Upper lobe of left lung (tissue), 6 donors: ENCODE measurements around the gene ICAM4. TPM values are rescaled to one million over a fixed set of nuclear protein-coding genes. Genes with fewer than 3 reads are reported as not detected.

Experiments used
- ATAC-seq, 2 donors: fragments of 200-7000 bp; cut with Tn5 transposase; one replicate each; pipeline ENCODE4 v1.9.1; 2022; ENCODE audit warnings: mild to moderate bottlenecking in 2 of 2, moderate library complexity in 2 of 2; ENCODE audit not compliant: low FRiP score in 2 of 2
- DNase-seq, 2 donors: peaks; one replicate each; pipeline ENCODE4 v3.0.0-alpha.2; 2019 to 2020
- H3K27ac ChIP-seq, 4 donors: fragments of 200-600 bp; sonication (generic); one replicate each; pipeline ENCODE4 v1.5.1; 2016 to 2019
- H3K27me3 ChIP-seq, 4 donors: fragments of 200-600 bp; sonication (generic); one replicate each; pipeline ENCODE4 v1.5.1; 2017 to 2019
- H3K36me3 ChIP-seq, 4 donors: fragments of 200-600 bp; sonication (generic); one replicate each; pipeline ENCODE4 v1.5.1; 2016 to 2019
- H3K4me1 ChIP-seq, 4 donors: fragments of 200-600 bp; sonication (generic); one replicate each; pipeline ENCODE4 v1.5.1; 2018 to 2019
- H3K4me3 ChIP-seq, 4 donors: fragments of 200-600 bp; sonication (generic); one replicate each; pipeline ENCODE4 v1.5.1; 2017 to 2019; ENCODE audit warnings: mild to moderate bottlenecking in 2 of 4, moderate library complexity in 1 of 4
- H3K9me3 ChIP-seq, 4 donors: fragments of 200-600 bp; sonication (generic); one replicate each; pipeline ENCODE4 v1.5.1; 2018 to 2019
- CTCF ChIP-seq, 6 experiments: fragments of 450-650 bp in 4 of 6; fragments of 200-600 bp in 2 of 6; sonication (generic) in 2 of 6; IDR thresholded peaks; one replicate each; pipeline ENCODE4 v1.5.1; 2016 to 2019; ENCODE audit warnings: antibody characterized with exemption in 6 of 6
- EP300 ChIP-seq, 4 donors: sonication (generic); formaldehyde crosslinking; IDR thresholded peaks; one replicate each; pipeline ENCODE4 v1.5.1; 2017; ENCODE audit warnings: antibody characterized with exemption in 4 of 4, control low read depth in 2 of 4
- POLR2A ChIP-seq, 4 donors: fragments of 450-650 bp; IDR thresholded peaks; one replicate each; pipeline ENCODE4 v1.5.1; 2016 to 2017; ENCODE audit warnings: antibody characterized with exemption in 4 of 4, mild to moderate bottlenecking in 2 of 4
- POLR2AphosphoS5 ChIP-seq, 2 donors: sonication (generic); formaldehyde crosslinking; IDR thresholded peaks; one replicate each; pipeline ENCODE4 v1.5.1; 2017; ENCODE audit warnings: antibody characterized with exemption in 2 of 2
- WGBS, 2 donors: methylation state at CpG; one replicate each; pipeline ENCODE4 v1.1.5; 2017 to 2018; 5-methylcytosine and 5-hydroxymethylcytosine counted together
- total RNA-seq, 6 donors: library from RNA; depleted of rRNA in 4 of 6; stranded (reverse); fragments of >200 nt in 4 of 6; gene quantifications; one replicate each; pipeline versions ENCODE4 v1.1.0 to v1.2.1, GENCODE V29; 2016 to 2021
- donor health status: DM: no; HTN: no; CAD: no; lungs with moderate emphysema.
- donor health status: DM: no; HTN: yes; CAD: no; lungs with severe emphysema.

ICAM4 gene
- total RNA-seq, 6 donors from 2014 or later, result 6.3 to 24.3 (median 12.0) TPM

DNA sequence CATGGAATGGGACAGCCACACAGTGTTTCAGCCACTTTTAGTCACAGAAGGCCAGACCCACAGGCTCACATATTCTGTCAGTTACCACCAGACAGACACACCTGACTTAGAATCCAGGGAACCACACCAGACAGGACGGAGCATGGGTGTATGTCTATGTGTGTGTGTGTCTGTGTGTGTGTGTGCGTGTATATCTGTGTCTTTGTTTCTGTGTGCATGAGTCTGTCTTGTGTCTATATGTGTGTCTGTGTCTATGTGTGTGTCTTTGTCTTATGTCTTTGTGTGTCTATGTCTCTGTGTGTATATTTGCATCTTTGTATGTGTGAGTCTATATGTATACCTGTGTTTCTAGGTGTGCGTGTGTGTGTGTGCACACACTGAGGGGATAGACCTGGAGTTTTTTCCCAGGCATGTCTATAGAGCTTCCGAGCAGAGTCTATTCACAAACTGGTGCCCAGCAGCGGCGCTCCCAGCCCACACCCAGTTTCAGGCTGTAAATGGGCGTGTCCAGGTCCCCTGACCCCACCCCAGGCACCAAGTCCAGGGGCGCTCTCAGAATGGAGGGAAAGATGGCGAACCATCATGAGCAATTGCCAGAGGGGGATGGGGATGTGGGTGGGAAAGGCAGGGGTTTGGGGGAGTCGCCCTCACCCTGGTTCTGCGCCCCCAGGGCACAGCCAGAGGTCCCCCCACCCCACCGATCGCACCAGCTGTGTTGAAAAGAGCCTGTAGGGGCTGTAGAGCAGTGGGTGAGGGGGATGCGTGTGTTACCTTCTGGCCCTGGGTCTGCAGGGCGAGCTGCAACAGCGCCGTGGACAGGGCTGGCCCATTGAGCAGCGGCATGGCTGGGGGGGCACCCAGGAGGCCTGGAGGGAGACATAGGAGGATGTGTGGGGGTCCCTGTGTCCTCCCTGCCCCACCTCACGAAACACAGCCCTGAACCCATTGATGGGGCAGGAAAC is 35.4 kb downstream of the ICAM4 start:
- no peak for TF ChIP-seq CTCF (IDR thresholded peaks at IDR 0.05)
- no peak for TF ChIP-seq POLR2AphosphoS5 (IDR thresholded peaks at IDR 0.05)
- TF ChIP-seq EP300 (IDR thresholded peaks at IDR 0.05), result no peak
- TF ChIP-seq POLR2A (IDR thresholded peaks at IDR 0.05), result no peak
- peak in 1 of 2 donors; percentile 59 for DNase-seq
- 97% methylated on average over 14 to 18 of the region's 19 CpGs for WGBS, 2 donors
- Histone ChIP-seq H3K4me3 (no peak overlapping the region), H3K27ac (no peak overlapping the region), H3K4me1 (no peaks in the 10 kb centered on the region), H3K27me3 (no peaks in the 10 kb centered on the region), H3K36me3 (peaks cover 42 to 100% (median 95%) of the 10 kb centered on the region in 4 donors), H3K9me3 (no peaks in the 10 kb centered on the region)
- peak in 1 of 2 donors; percentile 7 for ATAC-seq

DNA sequence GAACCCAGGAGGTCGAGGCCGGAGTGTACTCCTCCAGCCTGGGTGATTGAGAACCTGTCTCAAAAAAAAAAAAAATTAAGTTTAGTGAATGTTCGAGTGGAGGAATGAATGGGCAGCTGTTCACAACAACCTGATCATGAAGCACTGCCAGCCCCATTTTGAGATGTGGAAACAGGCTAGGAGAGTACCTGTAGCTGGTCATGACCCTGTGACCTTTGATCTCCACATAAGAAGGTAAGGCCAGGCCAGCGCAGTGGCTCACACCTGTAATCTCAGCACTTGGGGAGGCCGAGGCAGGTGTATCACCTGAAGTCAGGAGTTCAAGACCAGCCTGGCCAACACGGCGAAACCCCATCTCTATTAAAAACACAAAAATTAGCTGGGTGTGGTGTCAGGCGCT is 39.0 kb downstream of the ICAM4 start:
- Histone ChIP-seq H3K27ac (no peak overlapping the region), H3K27me3 (no peaks in the 10 kb centered on the region), H3K4me3 (no peak overlapping the region), H3K36me3 (peaks cover 46 to 98% (median 93%) of the 10 kb centered on the region in 4 donors), H3K9me3 (no peaks in the 10 kb centered on the region), H3K4me1 (peaks cover 0 to 4% (median 0%) of the 10 kb centered on the region in 4 donors)
- TF ChIP-seq CTCF (IDR thresholded peaks at IDR 0.05) (no peak), EP300 (IDR thresholded peaks at IDR 0.05) (no peak)
- DNase-seq, result no peak
- no peak for ATAC-seq
- WGBS, 2 donors, result 92 to 94% methylated on average over 8 of the region's 8 CpGs

DNA sequence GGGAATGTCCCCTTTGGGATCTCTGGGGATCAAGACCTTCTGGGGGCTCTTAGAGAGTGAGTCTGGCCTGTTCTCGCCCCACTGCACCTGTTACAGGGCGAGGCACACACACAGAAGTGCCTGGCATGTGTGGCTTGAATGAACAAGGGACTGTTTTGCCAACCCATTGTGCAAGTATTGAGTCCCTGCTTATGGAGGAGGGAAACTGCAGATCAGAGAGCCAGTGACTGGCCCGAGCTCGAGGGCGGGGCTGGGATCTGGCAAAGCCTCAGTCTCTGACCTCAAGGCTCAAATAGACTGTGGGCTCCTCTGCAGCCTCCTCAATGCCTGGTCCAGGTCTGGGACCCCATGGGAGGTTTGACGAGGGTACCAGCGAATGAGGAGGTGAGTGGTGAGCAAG is 41.0 kb downstream of the ICAM4 start:
- H3K27ac ChIP-seq, result no peak overlapping the region
- TF ChIP-seq POLR2AphosphoS5 (IDR thresholded peaks at IDR 0.05) (no peak), EP300 (IDR thresholded peaks at IDR 0.05) (no peak), CTCF (IDR thresholded peaks at IDR 0.05) (no peak), POLR2A (IDR thresholded peaks at IDR 0.05) (no peak)
- WGBS, 2 donors, result 91 to 96% methylated on average over 4 to 5 of the region's 7 CpGs
- peaks cover 10 to 19% (median 12%) of the 10 kb centered on the region in 4 donors for H3K4me1 ChIP-seq
- no peak overlapping the region for H3K4me3 ChIP-seq
- H3K9me3 ChIP-seq, result no peaks in the 10 kb centered on the region
- H3K27me3 ChIP-seq, result no peaks in the 10 kb centered on the region
- H3K36me3 ChIP-seq, result peaks cover 32 to 78% (median 72%) of the 10 kb centered on the region in 4 donors
- no peak for DNase-seq
- no peak for ATAC-seq

DNA sequence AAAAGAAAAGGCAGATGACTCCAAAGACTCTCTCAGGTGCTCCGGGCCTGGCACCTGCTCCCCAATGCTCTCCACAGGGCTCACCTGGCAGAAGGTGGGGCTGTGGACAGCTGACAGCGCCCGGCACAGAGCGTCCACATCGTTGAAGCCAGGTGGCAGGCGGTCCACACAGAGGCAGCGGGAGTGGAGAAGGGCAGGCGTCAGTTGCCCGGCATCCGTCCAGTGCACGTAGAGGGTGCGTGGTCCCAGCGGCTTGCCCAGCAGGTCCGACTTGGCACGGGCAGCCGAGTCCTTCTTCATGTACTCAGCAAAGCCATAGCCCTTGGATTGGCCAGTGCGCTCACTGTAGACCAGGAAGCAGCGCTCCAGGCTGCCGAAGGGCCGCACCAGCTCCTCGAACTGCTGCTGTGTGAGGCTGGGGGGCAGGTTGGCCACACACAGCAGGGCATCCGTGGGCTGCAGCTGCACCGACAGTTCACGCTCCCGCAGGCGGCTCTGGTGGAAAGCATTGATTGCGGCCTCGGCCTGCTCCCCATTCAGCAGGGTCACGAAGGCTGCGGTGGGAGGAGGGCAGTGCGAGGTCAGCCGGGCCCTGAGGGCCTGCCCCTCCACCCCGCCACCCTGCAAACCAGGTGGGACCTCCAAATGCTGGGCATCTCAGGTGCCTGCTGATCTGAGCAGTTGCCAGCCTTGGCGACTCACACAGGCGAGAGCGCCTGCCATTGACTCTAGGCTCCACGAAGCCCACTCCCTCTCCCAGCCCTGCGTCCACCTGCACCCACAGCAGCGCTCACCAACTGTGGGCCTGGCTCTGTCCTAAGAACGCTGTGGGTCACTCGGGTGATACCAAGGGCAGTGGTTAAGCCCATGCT is 42.0 kb downstream of the ICAM4 start:
- Histone ChIP-seq H3K36me3 (peaks cover 30 to 68% (median 64%) of the 10 kb centered on the region in 4 donors), H3K4me3 (no peak overlapping the region), H3K9me3 (no peaks in the 10 kb centered on the region), H3K27ac (no peak overlapping the region), H3K4me1 (peaks cover 11 to 24% (median 15%) of the 10 kb centered on the region in 4 donors), H3K27me3 (no peaks in the 10 kb centered on the region)
- WGBS, 2 donors, result 94 to 96% methylated on average over 25 to 40 of the region's 41 CpGs
- ATAC-seq (no peak), DNase-seq (peak in 1 of 2 donors; percentile 70)
- TF ChIP-seq POLR2A (IDR thresholded peaks at IDR 0.05) (no peak), EP300 (IDR thresholded peaks at IDR 0.05) (no peak), CTCF (IDR thresholded peaks at IDR 0.05) (no peak)
